HepG2 (cell line): ENCODE measurements around the gene GPALPP1. TPM values are rescaled to one million over a fixed set of nuclear protein-coding genes. Genes with fewer than 3 reads are reported as not detected.
"Not testable (repeated sequence)": the region's sequence is repeated elsewhere in the genome, so short reads cannot be mapped to it uniquely, and the experiment has no call there.

Experiments
- ATAC-seq: fragments of 200-7000 bp; cut with Tn5 transposase; 3 replicates; pipeline ENCODE4 v1.9.1; 2020; ENCODE audit warnings: mild to moderate bottlenecking, moderate library complexity
- BruUV-seq: library from RNA; stranded (reverse); fragments of 400-500 nt; replicated peaks from 2 replicates; lab custom pipeline; 2021; lab: Mats Ljungman, UMichigan
- CTCF ChIA-PET: fragments of 300-600 bp; formaldehyde crosslinking; extraction: SDS; loops from one replicate; lab custom pipeline; 2021; ENCODE audit warnings: low total read pairs, inconsistent platforms, low intra/inter-chr PET ratio; lab: Yijun Ruan, JAX
- POLR2A ChIA-PET: fragments of 350-600 bp; sonication (Branson Sonifier 250); formaldehyde crosslinking; loops from one replicate; lab custom pipeline; 2020; ENCODE audit warnings: antibody characterized with exemption, inconsistent platforms; lab: Yijun Ruan, JAX
- DNase-seq: peaks from one replicate; pipeline ENCODE4 v3.0.0-alpha.2; 2015; ENCODE audit warnings: low spot score
- FAIRE-seq: peaks from 3 replicates; lab custom pipeline; 2011; peaks lifted over from hg19 to GRCh38; lab: Jason Lieb, UNC
- H2AFZ ChIP-seq: one replicate; pipeline ENCODE4 v1.6.1; 2011; ENCODE audit warnings: low read length, inconsistent platforms
- H3K27ac ChIP-seq: fragments of 300-600 bp; 3 replicates; pipeline ENCODE4 v1.8.0; 2011; ENCODE audit warnings: mixed run types, mild to moderate bottlenecking, mixed read lengths, low read length, inconsistent platforms; ENCODE audit not compliant: insufficient read depth; ENCODE audit errors: extremely low read length
- H3K27me3 ChIP-seq, 2 experiments: fragments of 200-600 bp in 1 of 2; 2 replicates in 1 of 2; 3 replicates in 1 of 2; pipeline versions ENCODE4 v1.6.0 to v1.8.0; 2011; ENCODE audit warnings: low read length in 2 of 2, mild to moderate bottlenecking in 2 of 2, moderate library complexity in 2 of 2, inconsistent platforms in 1 of 2; ENCODE audit not compliant: insufficient read depth in 2 of 2, control insufficient read depth in 1 of 2
- H3K36me3 ChIP-seq, 2 experiments: fragments of 200-600 bp in 1 of 2; replicated peaks in 1 of 2; 2 replicates in 1 of 2; 3 replicates in 1 of 2; pipeline versions ENCODE4 v1.5.1 to v1.8.0; 2011; ENCODE audit warnings: low read length in 2 of 2, inconsistent platforms in 1 of 2; ENCODE audit not compliant: insufficient read depth in 2 of 2, control insufficient read depth in 1 of 2
- H3K4me1 ChIP-seq: 2 replicates; pipeline ENCODE4 v1.5.1; 2012; ENCODE audit warnings: low read length, inconsistent platforms; ENCODE audit not compliant: insufficient read depth
- H3K4me2 ChIP-seq: 2 replicates; pipeline ENCODE4 v1.6.0; 2011; ENCODE audit warnings: low read depth, low read length, inconsistent platforms
- H3K4me3 ChIP-seq, 3 experiments: fragments of 200-600 bp in 1 of 3; sonication (generic), shearing (Covaris generic) in 1 of 3; replicated peaks in 1 of 3; 2 replicates each; pipeline ENCODE4 v1.5.1; 2011 to 2016; ENCODE audit warnings: low read length in 3 of 3, inconsistent platforms in 2 of 3, low read depth in 2 of 3, mild to moderate bottlenecking in 2 of 3, control low read depth in 1 of 3, mixed read lengths in 1 of 3; ENCODE audit not compliant: insufficient read depth in 1 of 3
- H3K79me2 ChIP-seq: one replicate; pipeline ENCODE4 v1.6.1; 2011; ENCODE audit warnings: low read length, inconsistent platforms; ENCODE audit not compliant: insufficient read depth
- H3K9ac ChIP-seq: 2 replicates; pipeline ENCODE4 v1.6.0; 2011; ENCODE audit warnings: mild to moderate bottlenecking, low read depth, low read length, inconsistent platforms; ENCODE audit not compliant: insufficient read depth
- H3K9me3 ChIP-seq: 2 replicates; pipeline ENCODE4 v1.5.1; 2012; ENCODE audit warnings: mild to moderate bottlenecking, low read length
- H4K20me1 ChIP-seq: 2 replicates; pipeline ENCODE4 v1.6.0; 2011; ENCODE audit warnings: inconsistent platforms, mild to moderate bottlenecking, low read length, moderate library complexity; ENCODE audit not compliant: insufficient read depth
- ARID2 ChIP-seq: sonication (generic); formaldehyde crosslinking; IDR thresholded peaks from 2 replicates; pipeline ENCODE4 v1.8.1; 2022; ENCODE audit warnings: mild to moderate bottlenecking, missing genetic modification reagents, borderline replicate concordance
- CC2D1A ChIP-seq: sonication (generic); formaldehyde crosslinking; IDR thresholded peaks from 2 replicates; pipeline ENCODE4 v1.8.1; 2023; ENCODE audit warnings: mild to moderate bottlenecking, missing genetic modification reagents
- E2F5 ChIP-seq: sonication (generic); formaldehyde crosslinking; conservative IDR thresholded peaks from 2 replicates; pipeline ENCODE4 v1.4.0; 2020; ENCODE audit warnings: missing genetic modification reagents
- GLMP ChIP-seq: sonication (generic); formaldehyde crosslinking; IDR thresholded peaks from 2 replicates; pipeline ENCODE4 v1.9.0; 2021; ENCODE audit warnings: missing genetic modification reagents, mild to moderate bottlenecking, borderline replicate concordance
- GTF3A ChIP-seq: sonication (generic); formaldehyde crosslinking; conservative IDR thresholded peaks from 2 replicates; pipeline ENCODE4 v1.4.0; 2020; ENCODE audit warnings: mild to moderate bottlenecking, missing genetic modification reagents
- NR2F1 ChIP-seq, 2 experiments: fragments of 450-650 bp in 1 of 2; formaldehyde crosslinking in 1 of 2; IDR thresholded peaks; 2 replicates each; pipeline versions ENCODE4 v1.5.0 to v1.6.1; 2016 to 2020; ENCODE audit warnings: mild to moderate bottlenecking in 1 of 2, missing compliant biosample characterization in 1 of 2, missing genetic modification reagents in 1 of 2, moderate library complexity in 1 of 2
- RXRA ChIP-seq: sonication (generic); formaldehyde crosslinking; IDR thresholded peaks from 2 replicates; pipeline ENCODE4 v1.5.1; 2020; ENCODE audit warnings: missing genetic modification reagents
- RXRB ChIP-seq: IDR thresholded peaks from 2 replicates; pipeline ENCODE4 v1.6.1; 2016; ENCODE audit warnings: borderline replicate concordance, missing genetic modification reagents, missing compliant biosample characterization
- TOPORS ChIP-seq: sonication (generic); formaldehyde crosslinking; IDR thresholded peaks from 2 replicates; pipeline ENCODE4 v1.8.0; 2023; ENCODE audit warnings: mild to moderate bottlenecking, missing genetic modification reagents
- TRAFD1 ChIP-seq: sonication (generic); formaldehyde crosslinking; IDR thresholded peaks from 2 replicates; pipeline ENCODE4 v1.5.1; 2020; ENCODE audit warnings: missing genetic modification reagents, mild to moderate bottlenecking, borderline replicate concordance
- ZIK1 ChIP-seq: sonication (generic); formaldehyde crosslinking; IDR thresholded peaks from 2 replicates; pipeline ENCODE4 v1.5.0; 2020; ENCODE audit warnings: mild to moderate bottlenecking, low read depth, missing genetic modification reagents, borderline replicate concordance
- ZNF343 ChIP-seq: sonication (generic); formaldehyde crosslinking; IDR thresholded peaks from 2 replicates; pipeline ENCODE4 v1.4.0; 2020; ENCODE audit warnings: mild to moderate bottlenecking, missing genetic modification reagents
- ZNF432 ChIP-seq: sonication (generic); formaldehyde crosslinking; IDR thresholded peaks from 2 replicates; pipeline ENCODE4 v1.5.0; 2020; ENCODE audit warnings: missing genetic modification reagents, mild to moderate bottlenecking, borderline replicate concordance
- WGBS: methylation state at CpG from one replicate; pipeline ENCODE4 v1.1.6; 2017; ENCODE audit warnings: low lambda C conversion rate; 5-methylcytosine and 5-hydroxymethylcytosine counted together
- in situ Hi-C: cut with HindIII; loops from 2 replicates; pipeline ENCODE4 v1.10.0; 2017; ENCODE audit warnings: low pct_unique_long_range_greater_than_20kb; ENCODE audit not compliant: extremely low pct_ligation_motif_present
- intact Hi-C: fragments of 100-400 bp; cut with micrococcal nuclease; formaldehyde crosslinking; loops from one replicate; pipeline ENCODE4 v1.10.0; 2022; ENCODE audit not compliant: unreplicated experiment
- polyA plus RNA-seq, 8 experiments: library from polyadenylated mRNA; depleted of rRNA in 3 of 8; stranded (reverse) in 7 of 8; unstranded in 1 of 8; fragments of >200 nt; fragmentation: Illumina TruSeq in 4 of 8; extraction: Trizol in 4 of 8; gene quantifications; 2 replicates each; pipeline versions ENCODE4 v1.2.1 to v1.2.3, GENCODE V29; 2011 to 2016; ENCODE audit warnings: low read depth in 4 of 8, missing spikeins in 1 of 8, mixed read lengths in 1 of 8; ENCODE audit not compliant: insufficient read depth in 1 of 8
- total RNA-seq, 5 experiments: library from RNA; depleted of rRNA; stranded (reverse); fragments of >200 nt; fragmentation: Illumina TruSeq; extraction: Trizol; gene quantifications; 2 replicates each; pipeline ENCODE4 v1.2.3, GENCODE V29; 2016; ENCODE audit warnings: low read depth in 1 of 5

GPALPP1 gene
- total and polyA plus RNA-seq, 2 of the 13 experiments (the other 11 are each of a cell fraction or from before 2014, with no cell fraction given) = 12.1 to 23.1 TPM

GRCh38 chr13:45016792-45017425, 27.6 kb downstream of the GPALPP1 start:
- no peaks in the 10 kb centered on the region for H3K27me3 ChIP-seq
- no peaks in the 10 kb centered on the region for H3K79me2 ChIP-seq
- DNase-seq (no peak), FAIRE-seq (no peak), ATAC-seq (no peak)
- H3K4me1 ChIP-seq = no peaks in the 10 kb centered on the region
- H2AFZ ChIP-seq = no peak overlapping the region
- H4K20me1 ChIP-seq = no peaks in the 10 kb centered on the region
- in situ Hi-C loops (no loop called here), intact Hi-C loops (no loop called here)
- no peak overlapping the region for H3K4me2 ChIP-seq
- ChIA-PET CTCF (no interaction called here), POLR2A (no interaction called here)
- WGBS = 95% methylated on average over 3 of the region's 3 CpGs
- H3K4me3 ChIP-seq = no peak overlapping the region
- no peak for TF ChIP-seq ZNF432 (CRISPR knock-in tag)
- no peak for TF ChIP-seq E2F5
- TF ChIP-seq ARID2 (CRISPR knock-in tag) = no peak
- no peak for TF ChIP-seq NR2F1 (CRISPR knock-in tag; IDR thresholded peaks at IDR 0.05)
- no peak for TF ChIP-seq GLMP (CRISPR knock-in tag)
- no peak for TF ChIP-seq ZNF343 (CRISPR knock-in tag)
- TF ChIP-seq RXRA (CRISPR knock-in tag) = no peak
- TF ChIP-seq TOPORS (CRISPR knock-in tag) = no peak
- no peak for TF ChIP-seq ZIK1 (CRISPR knock-in tag)
- TF ChIP-seq CC2D1A (CRISPR knock-in tag) = no peak
- no peak for TF ChIP-seq RXRB (CRISPR knock-in tag)
- no peak for TF ChIP-seq GTF3A (CRISPR knock-in tag)
- no peak for TF ChIP-seq TRAFD1
- H3K9me3 ChIP-seq = no peaks in the 10 kb centered on the region
- H3K36me3 ChIP-seq = peaks cover 4 to 29% of the 10 kb centered on the region in 2 experiments; a peak in 4 of 5 replicates
- no peak overlapping the region for H3K9ac ChIP-seq
- BruUV-seq = no TSS peak
- no peak overlapping the region for H3K27ac ChIP-seq

- H2AFZ ChIP-seq, ATAC-seq, H3K27me3 ChIP-seq, H3K4me2 ChIP-seq, H3K4me3 ChIP-seq, H3K4me1 ChIP-seq, H3K79me2 ChIP-seq, POLR2A ChIA-PET, DNase-seq, intact Hi-C loops, H3K27ac ChIP-seq, H3K9me3 ChIP-seq, CTCF ChIA-PET, BruUV-seq, H3K9ac ChIP-seq, FAIRE-seq, H4K20me1 ChIP-seq, in situ Hi-C loops: not testable (repeated sequence)
- WGBS = 98% methylated on average over 7 of the region's 7 CpGs
- peaks cover 2 to 29% of the 10 kb centered on the region in 2 experiments; a peak in 4 of 5 replicates for H3K36me3 ChIP-seq
Observed at GRCh38 chr13:45019981-45020380, 30.6 kb downstream of the GPALPP1 start.
